HL-60 (cell line): Measurements from ENCODE around the gene ADAMTS14.

Experiments used
- DNase-seq, 2 experiments: peaks; one replicate each; pipeline ENCODE4 v3.0.0-alpha.2; 2010 to 2020; ENCODE audit warnings: low read depth in 1 of 2, low spot score in 1 of 2
- H3K27ac ChIP-seq: fragments of 250-450 bp; sonication (Bioruptor Pico); replicated peaks from 2 replicates; pipeline ENCODE4 v1.5.1; 2020; ENCODE audit warnings: mild to moderate bottlenecking, moderate library complexity
- H3K27me3 ChIP-seq: fragments of 250-450 bp; sonication (Bioruptor Pico); 2 replicates; pipeline ENCODE4 v1.5.1; 2021; ENCODE audit warnings: mild to moderate bottlenecking, moderate library complexity; ENCODE audit not compliant: insufficient read depth, poor library complexity, severe bottlenecking
- H3K4me3 ChIP-seq: replicated peaks from 2 replicates; pipeline ENCODE4 v1.5.1; 2011; ENCODE audit warnings: mild to moderate bottlenecking, control low read depth, low read length; ENCODE audit not compliant: insufficient read depth
- CTCF ChIP-seq: IDR thresholded peaks from one replicate; pipeline ENCODE4 v1.5.1; 2011; ENCODE audit warnings: low read length, control low read depth, inconsistent platforms; ENCODE audit not compliant: insufficient read depth
- GABPA ChIP-seq: IDR thresholded peaks from 2 replicates; pipeline ENCODE4 v1.6.1; 2012; ENCODE audit warnings: low read depth
- POLR2AphosphoS5 ChIP-seq: IDR thresholded peaks from 2 replicates; pipeline ENCODE4 v1.6.1; 2012; ENCODE audit warnings: low read depth
- REST ChIP-seq: IDR thresholded peaks from 2 replicates; pipeline ENCODE4 v1.6.1; 2012; ENCODE audit warnings: low read depth; ENCODE audit not compliant: insufficient replicate concordance
- SPI1 ChIP-seq: IDR thresholded peaks from 2 replicates; pipeline ENCODE4 v1.6.1; 2012; ENCODE audit warnings: low read depth, mild to moderate bottlenecking, borderline replicate concordance

Gene ADAMTS14

GRCh38 chr10:70729763-70730357 lies 57.6 kb downstream of the ADAMTS14 start:
- H3K27me3 ChIP-seq: no peaks in the 10 kb centered on the region
- DNase-seq: no peak
- H3K4me3 ChIP-seq: no peak overlapping the region
- TF ChIP-seq GABPA (no peak), REST (no peak), CTCF (no peak), SPI1 (no peak), POLR2AphosphoS5 (no peak)
- H3K27ac ChIP-seq: no peak overlapping the region

- H3K4me3 ChIP-seq: no peak overlapping the region
- DNase-seq: no peak
- no peak for TF ChIP-seq REST
- TF ChIP-seq GABPA: no peak
- TF ChIP-seq SPI1: no peak
- no peak for TF ChIP-seq POLR2AphosphoS5
- no peaks in the 10 kb centered on the region for H3K27me3 ChIP-seq
- no peak overlapping the region for H3K27ac ChIP-seq
Observed at GRCh38 chr10:70730955-70731354, 58.6 kb downstream of the ADAMTS14 start.

- no peak for DNase-seq
- Histone ChIP-seq H3K4me3 (no peak overlapping the region), H3K27ac (no peak overlapping the region), H3K27me3 (no peaks in the 10 kb centered on the region)
- no peak for TF ChIP-seq REST
- no peak for TF ChIP-seq GABPA
- no peak for TF ChIP-seq CTCF
- no peak for TF ChIP-seq SPI1
Observed at GRCh38 chr10:70732569-70732968, 60.3 kb downstream of the ADAMTS14 start.

- Histone ChIP-seq H3K4me3 (no peak overlapping the region), H3K27me3 (no peaks in the 10 kb centered on the region), H3K27ac (no peak overlapping the region)
- DNase-seq: no peak
- no peak for TF ChIP-seq POLR2AphosphoS5
Observed at GRCh38 chr10:70733051-70733450, 60.7 kb downstream of the ADAMTS14 start.
